H1 (cell line): ENCODE results near the gene EPDR1. TPM values are rescaled to one million over a fixed set of nuclear protein-coding genes. Genes with fewer than 3 reads are reported as not detected.

Experiments used
- CTCF ChIA-PET: fragments of 300-600 bp; sonication (Branson Sonifier 250); formaldehyde crosslinking; loops from one replicate; lab custom pipeline; 2021; ENCODE audit not compliant: partially characterized antibody; lab: Charles Lee
- POLR2A ChIA-PET: fragments of 300-600 bp; sonication (Branson Sonifier 250); formaldehyde crosslinking; loops from one replicate; lab custom pipeline; 2021; ENCODE audit warnings: inconsistent platforms; ENCODE audit not compliant: partially characterized antibody; lab: Charles Lee
- DNase-seq, 2 experiments: peaks; one replicate each; pipeline versions ENCODE4 v3.0.0 to v3.0.0-alpha.2; 2010 to 2022; ENCODE audit warnings: low spot score in 2 of 2, low read depth in 1 of 2, mixed read lengths in 1 of 2
- FAIRE-seq: peaks from 2 replicates; lab custom pipeline; 2011; peaks lifted over from hg19 to GRCh38; lab: Jason Lieb, UNC
- H2AFZ ChIP-seq: 2 replicates; pipeline ENCODE4 v1.8.1; 2012; ENCODE audit warnings: low read length, inconsistent platforms
- H2AK5ac ChIP-seq: 2 replicates; pipeline ENCODE4 v1.6.1; 2013; ENCODE audit warnings: low read depth, low read length
- H2BK120ac ChIP-seq: replicated peaks from 2 replicates; pipeline ENCODE3; 2013; ENCODE audit warnings: low read depth, low read length, inconsistent platforms
- H2BK12ac ChIP-seq: 2 replicates; pipeline ENCODE4 v1.6.1; 2013; ENCODE audit warnings: low read depth, low read length
- H2BK15ac ChIP-seq: 2 replicates; pipeline ENCODE4 v1.6.1; 2013; ENCODE audit warnings: low read length
- H2BK20ac ChIP-seq: 2 replicates; pipeline ENCODE4 v1.6.1; 2013; ENCODE audit warnings: low read length
- H2BK5ac ChIP-seq: 2 replicates; pipeline ENCODE4 v1.6.1; 2013; ENCODE audit warnings: low read depth, low read length
- H3K14ac ChIP-seq: 2 replicates; pipeline ENCODE4 v1.6.1; 2013; ENCODE audit warnings: inconsistent platforms; ENCODE audit not compliant: insufficient read length
- H3K18ac ChIP-seq: 2 replicates; pipeline ENCODE4 v1.6.1; 2013; ENCODE audit warnings: low read length; ENCODE audit errors: extremely low read depth
- H3K23ac ChIP-seq: 2 replicates; pipeline ENCODE4 v1.6.1; 2013; ENCODE audit warnings: inconsistent platforms; ENCODE audit not compliant: insufficient read length
- H3K23me2 ChIP-seq: 2 replicates; pipeline ENCODE4 v1.6.1; 2013; ENCODE audit warnings: low read depth, low read length
- H3K27ac ChIP-seq: 2 replicates; pipeline ENCODE4 v1.6.1; 2011; ENCODE audit warnings: low read depth, low read length, inconsistent platforms
- H3K27me3 ChIP-seq, 4 experiments: replicated peaks in 1 of 4; 1 replicate in 1 of 4; 2 replicates in 3 of 4; pipeline versions ENCODE4 v1.6.1 to v1.8.1; 2011 to 2013; ENCODE audit warnings: low read length in 3 of 4, mild to moderate bottlenecking in 3 of 4, inconsistent platforms in 2 of 4, mixed read lengths in 2 of 4, moderate library complexity in 1 of 4; ENCODE audit not compliant: control insufficient read depth in 3 of 4, insufficient read depth in 3 of 4; ENCODE audit errors: extremely low read depth in 1 of 4
- H3K36me3 ChIP-seq, 4 experiments: 2 replicates each; pipeline versions ENCODE4 v1.6.1 to v1.8.1; 2011 to 2013; ENCODE audit warnings: mild to moderate bottlenecking in 4 of 4, low read length in 3 of 4, moderate library complexity in 2 of 4, control low read depth in 1 of 4, inconsistent platforms in 1 of 4; ENCODE audit not compliant: insufficient read depth in 4 of 4, control insufficient read depth in 2 of 4
- H3K4ac ChIP-seq: replicated peaks from 2 replicates; pipeline ENCODE3; 2013; ENCODE audit warnings: low read length, low read depth, mixed read lengths, inconsistent platforms; ENCODE audit not compliant: insufficient read length
- H3K4me1 ChIP-seq, 4 experiments: replicated peaks in 1 of 4; 1 replicate in 1 of 4; 2 replicates in 3 of 4; pipeline versions ENCODE4 v1.6.1 to v1.8.1; 2011 to 2013; ENCODE audit warnings: low read length in 3 of 4, inconsistent platforms in 2 of 4, mixed read lengths in 1 of 4; ENCODE audit not compliant: insufficient read depth in 4 of 4, control insufficient read depth in 3 of 4
- H3K4me2 ChIP-seq, 2 experiments: 2 replicates each; pipeline versions ENCODE4 v1.6.1 to v1.8.1; 2011 to 2013; ENCODE audit warnings: low read depth in 2 of 2, low read length in 2 of 2, control low read depth in 1 of 2, inconsistent platforms in 1 of 2, mild to moderate bottlenecking in 1 of 2; ENCODE audit not compliant: insufficient read depth in 1 of 2
- H3K4me3 ChIP-seq, 4 experiments: fragments of 200-600, 300-600 bp in 1 of 4; sonication (generic), shearing (Covaris generic), sonication (Bioruptor Twin) in 1 of 4; 2 replicates each; pipeline versions ENCODE4 v1.5.1 to v1.8.1; 2011 to 2016; ENCODE audit warnings: low read length in 4 of 4, low read depth in 3 of 4, control low read depth in 2 of 4, inconsistent platforms in 2 of 4, mild to moderate bottlenecking in 2 of 4, mixed read lengths in 1 of 4, moderate library complexity in 1 of 4; ENCODE audit not compliant: insufficient read depth in 2 of 4; ENCODE audit errors: extremely low read depth in 1 of 4
- H3K56ac ChIP-seq: replicated peaks from 2 replicates; pipeline ENCODE3; 2013; ENCODE audit warnings: low read depth, mild to moderate bottlenecking, mixed read lengths, low read length, inconsistent platforms; ENCODE audit not compliant: insufficient read length
- H3K79me1 ChIP-seq: 2 replicates; pipeline ENCODE4 v1.6.1; 2013; ENCODE audit warnings: low read depth, low read length, control low read depth
- H3K79me2 ChIP-seq, 2 experiments: 2 replicates each; pipeline versions ENCODE4 v1.6.1 to v1.8.1; 2012 to 2013; ENCODE audit warnings: low read length in 2 of 2, mild to moderate bottlenecking in 2 of 2, inconsistent platforms in 1 of 2; ENCODE audit not compliant: insufficient read depth in 2 of 2, control insufficient read depth in 1 of 2
- H3K9ac ChIP-seq, 4 experiments: replicated peaks in 1 of 4; 1 replicate in 1 of 4; 2 replicates in 3 of 4; pipeline versions ENCODE4 v1.6.1 to v1.8.1; 2011 to 2013; ENCODE audit warnings: low read depth in 3 of 4, low read length in 3 of 4, control low read depth in 2 of 4, mild to moderate bottlenecking in 2 of 4, moderate library complexity in 2 of 4, inconsistent platforms in 1 of 4; ENCODE audit errors: extremely low read depth in 1 of 4
- H3K9me3 ChIP-seq, 2 experiments: 2 replicates each; pipeline versions ENCODE4 v1.6.1 to v1.8.1; 2012 to 2013; ENCODE audit warnings: mild to moderate bottlenecking in 2 of 2, moderate library complexity in 2 of 2, control low read depth in 1 of 2, inconsistent platforms in 1 of 2, low read depth in 1 of 2, low read length in 1 of 2, mixed read lengths in 1 of 2; ENCODE audit not compliant: insufficient read depth in 2 of 2
- H4K20me1 ChIP-seq, 2 experiments: replicated peaks in 1 of 2; 2 replicates each; pipeline versions ENCODE3 to v1.8.1; 2011 to 2013; ENCODE audit warnings: inconsistent platforms in 2 of 2, low read length in 2 of 2, mild to moderate bottlenecking in 1 of 2; ENCODE audit not compliant: insufficient read depth in 2 of 2, control insufficient read depth in 1 of 2
- H4K5ac ChIP-seq: 2 replicates; pipeline ENCODE4 v1.6.1; 2013; ENCODE audit warnings: low read length, low read depth, mixed read lengths, inconsistent platforms; ENCODE audit not compliant: insufficient read length
- H4K8ac ChIP-seq: 2 replicates; pipeline ENCODE4 v1.8.0; 2013; ENCODE audit warnings: mild to moderate bottlenecking, moderate library complexity, low read length, inconsistent platforms; ENCODE audit not compliant: insufficient read depth; ENCODE audit errors: extremely low read depth
- H4K91ac ChIP-seq: replicated peaks from 2 replicates; pipeline ENCODE3; 2013; ENCODE audit warnings: low read length, mixed read lengths, inconsistent platforms; ENCODE audit not compliant: insufficient read length
- CTCF ChIP-seq, 3 experiments: IDR thresholded peaks; 1 replicate in 2 of 3; 2 replicates in 1 of 3; pipeline versions ENCODE4 v1.5.1 to v1.6.1; 2011; ENCODE audit warnings: low read length in 3 of 3, mild to moderate bottlenecking in 3 of 3, inconsistent platforms in 2 of 3, low read depth in 1 of 3, moderate library complexity in 1 of 3; ENCODE audit not compliant: insufficient read depth in 1 of 3; ENCODE audit errors: control extremely low read depth in 1 of 3
- EZH2 ChIP-seq: fragments of 200-600 bp; sonication (generic); IDR thresholded peaks from 2 replicates; pipeline ENCODE4 v1.7.1; 2012; ENCODE audit warnings: low read depth, mild to moderate bottlenecking, moderate library complexity, low read length, inconsistent platforms; ENCODE audit not compliant: severe bottlenecking
- HDAC6 ChIP-seq: IDR thresholded peaks from one replicate; pipeline ENCODE4 v1.7.1; 2012; ENCODE audit warnings: low read depth, mild to moderate bottlenecking, inconsistent platforms, low read length, moderate library complexity
- KDM4A ChIP-seq: IDR thresholded peaks from one replicate; pipeline ENCODE4 v1.7.1; 2012; ENCODE audit warnings: low read depth, mild to moderate bottlenecking, moderate library complexity, low read length, inconsistent platforms; ENCODE audit not compliant: severe bottlenecking
- MAFK ChIP-seq: IDR thresholded peaks from 2 replicates; pipeline ENCODE4 v1.6.1; 2012; ENCODE audit warnings: low read depth, mild to moderate bottlenecking, improper control_type of control experiment, low read length
- RFX5 ChIP-seq: IDR thresholded peaks from 2 replicates; pipeline ENCODE4 v1.6.1; 2011; ENCODE audit warnings: low read depth, low read length, improper control_type of control experiment, borderline replicate concordance
- RXRA ChIP-seq: IDR thresholded peaks from 2 replicates; pipeline ENCODE4 v1.6.1; 2011; ENCODE audit warnings: low read depth, mild to moderate bottlenecking, low read length, moderate library complexity; ENCODE audit not compliant: insufficient read depth
- TAF7 ChIP-seq: optimal IDR thresholded peaks from 2 replicates; pipeline ENCODE3; 2011; ENCODE audit warnings: low read depth, mild to moderate bottlenecking, inconsistent platforms, low read length, moderate library complexity, borderline replicate concordance
- USF2 ChIP-seq: IDR thresholded peaks from 2 replicates; pipeline ENCODE4 v1.6.1; 2011; ENCODE audit warnings: low read length, improper control_type of control experiment
- ZNF274 ChIP-seq: IDR thresholded peaks from 2 replicates; pipeline ENCODE4 v1.7.0; 2012; ENCODE audit warnings: low read length, borderline replicate concordance; ENCODE audit errors: extremely low read depth
- WGBS, 2 experiments: shearing (Covaris generic) in 1 of 2; methylation state at CpG; one replicate each; pipeline versions ENCODE4 v1.1.6 to v1.1.7; 2013 to 2015; ENCODE audit warnings: low lambda C conversion rate in 2 of 2, mixed read lengths in 2 of 2, inconsistent platforms in 1 of 2, low coverage in 1 of 2, missing lambda C conversion rate in 1 of 2; ENCODE audit not compliant: insufficient replicate concordance in 2 of 2, insufficient coverage in 1 of 2, insufficient read length in 1 of 2; ENCODE audit errors: extremely low coverage in 1 of 2, missing lambda C conversion rate in 1 of 2; 5-methylcytosine and 5-hydroxymethylcytosine counted together
- polyA plus RNA-seq, 7 experiments: library from polyadenylated mRNA; depleted of rRNA in 3 of 7; stranded (reverse) in 5 of 7; unstranded in 2 of 7; fragments of >200 nt in 5 of 7; fragments of 200-250 nt in 2 of 7; gene quantifications; 1 replicate in 5 of 7; 2 replicates in 1 of 7; 4 replicates in 1 of 7; pipeline versions ENCODE4 v1.2.1 to v1.2.3, GENCODE V29; 2011 to 2013; ENCODE audit warnings: missing spikeins in 2 of 7, mixed read lengths in 2 of 7
- total RNA-seq: library from RNA; stranded (reverse); fragmentation: NEBNext Ultra II Directional; extraction: Animal tissue kit (Norgen Biotek cat#: 25700); gene quantifications from 2 replicates; pipeline ENCODE4 v1.2.1, GENCODE V29; 2021

The EPDR1 gene
- total and polyA plus RNA-seq, 2 of the 8 experiments (the other 6 are each of a cell fraction or from before 2014, with no cell fraction given) = 6.4 to 8.2 TPM

- 0 out of 4 replicates have a peak, but pooled peaks cover 0 to 2% of the 10 kb centered on the region in 2 experiments for H3K9me3 ChIP-seq
- no peak overlapping the region for H3K23ac ChIP-seq
- H4K5ac ChIP-seq = no peak overlapping the region
- 90% methylated on average over 2 of the region's 2 CpGs; no CpG with 5 or more reads in 1 of the 2 experiments for WGBS, 2 experiments
- H2BK120ac ChIP-seq = no peak overlapping the region
- H3K9ac ChIP-seq = no peak overlapping the region
- no peak overlapping the region for H2BK20ac ChIP-seq
- H2BK15ac ChIP-seq = no peak overlapping the region
- H3K56ac ChIP-seq = no peak overlapping the region
- H2AK5ac ChIP-seq = no peak overlapping the region
- no peaks in the 10 kb centered on the region for H3K36me3 ChIP-seq
- no peaks in the 10 kb centered on the region for H4K20me1 ChIP-seq
- H3K14ac ChIP-seq = no peak overlapping the region
- no peak overlapping the region for H3K4me3 ChIP-seq
- H2AFZ ChIP-seq = no peak overlapping the region
- H3K27me3 ChIP-seq = no peaks in the 10 kb centered on the region
- no peak overlapping the region for H2BK12ac ChIP-seq
- no peak overlapping the region for H2BK5ac ChIP-seq
- H4K91ac ChIP-seq = no peak overlapping the region
- peaks cover 0 to 6% (median 4%) of the 10 kb centered on the region in 4 experiments; a peak in 3 of 7 replicates for H3K4me1 ChIP-seq
- CTCF ChIA-PET = interaction anchor here (0.5 to 1.5 kb wide), 2 partner anchors 28 to 43 kb away, joined by 3 to 5 read pairs; partner anchors contain the start of gene SFRP4
- H3K4me2 ChIP-seq = no peak overlapping the region
- no peak overlapping the region for H3K4ac ChIP-seq
- no peak overlapping the region for H4K8ac ChIP-seq
- POLR2A ChIA-PET = no interaction called here
- H3K18ac ChIP-seq = no peak overlapping the region
- FAIRE-seq (no peak), DNase-seq (no peak)
- H3K79me1 ChIP-seq = no peaks in the 10 kb centered on the region; the same call in 1 of the 2 replicates
- no peaks in the 10 kb centered on the region for H3K79me2 ChIP-seq
- H3K27ac ChIP-seq = no peak overlapping the region
- H3K23me2 ChIP-seq = no peaks in the 10 kb centered on the region
- TF ChIP-seq ZNF274 (no peak), RFX5 (no peak), CTCF (IDR thresholded peaks at IDR 0.05; ENCODE audit: control extremely low read depth in 1 of 3, insufficient read depth in 1 of 3, low read depth in 1 of 3, low read length in 3 of 3) (no peak), EZH2 (no peak), RXRA (no peak), HDAC6 (no peak), USF2 (no peak), MAFK (no peak), KDM4A (no peak), TAF7 (no peak)
Measured at GRCh38 chr7:37944737-37945054, 24.3 kb downstream of the EPDR1 start.
